Progenitor cell of endocrine pancreas (in vitro differentiated cells): ENCODE measurements around the gene ZNF101. TPM values are rescaled to one million over a fixed set of nuclear protein-coding genes. Genes with fewer than 3 reads are reported as not detected.

ENCODE experiments used
- DNase-seq: peaks from one replicate; pipeline ENCODE4 v3.0.0; 2021; ENCODE audit warnings: low spot score; ENCODE audit not compliant: unreplicated experiment
- H3K27ac Mint-ChIP-seq: 2 replicates; pipeline ENCODE4 v1.8.0; 2021; ENCODE audit warnings: mild to moderate bottlenecking, moderate library complexity, mixed read lengths
- H3K27me3 Mint-ChIP-seq: 2 replicates; pipeline ENCODE4 v1.8.0; 2021; ENCODE audit warnings: mixed read lengths
- H3K36me3 Mint-ChIP-seq: 2 replicates; pipeline ENCODE4 v1.8.0; 2022; ENCODE audit warnings: mixed read lengths; ENCODE audit not compliant: insufficient read depth
- H3K4me1 Mint-ChIP-seq: 2 replicates; pipeline ENCODE4 v1.8.0; 2021; ENCODE audit warnings: low read depth, mixed read lengths
- H3K4me3 Mint-ChIP-seq: 2 replicates; pipeline ENCODE4 v1.8.0; 2021; ENCODE audit warnings: low read depth, mild to moderate bottlenecking, moderate library complexity, mixed read lengths
- H3K9me3 Mint-ChIP-seq: 2 replicates; pipeline ENCODE4 v1.8.0; 2021; ENCODE audit warnings: low read depth, mixed read lengths
- total RNA-seq: library from RNA; stranded (reverse); gene quantifications from 2 replicates; pipeline ENCODE4 v1.2.1, GENCODE V29; 2021
- TF ChIP-seq, protein P1 (sequence below): fragments of 200-600 bp; sonication (generic); IDR thresholded peaks from one replicate; pipeline ENCODE4 v1.5.0; 2021; ENCODE audit warnings: antibody characterized with exemption, mild to moderate bottlenecking; ENCODE audit not compliant: unreplicated experiment

ZNF101 gene
- total RNA-seq, 1 donor from 2014 or later, result 15.3 TPM

DNA sequence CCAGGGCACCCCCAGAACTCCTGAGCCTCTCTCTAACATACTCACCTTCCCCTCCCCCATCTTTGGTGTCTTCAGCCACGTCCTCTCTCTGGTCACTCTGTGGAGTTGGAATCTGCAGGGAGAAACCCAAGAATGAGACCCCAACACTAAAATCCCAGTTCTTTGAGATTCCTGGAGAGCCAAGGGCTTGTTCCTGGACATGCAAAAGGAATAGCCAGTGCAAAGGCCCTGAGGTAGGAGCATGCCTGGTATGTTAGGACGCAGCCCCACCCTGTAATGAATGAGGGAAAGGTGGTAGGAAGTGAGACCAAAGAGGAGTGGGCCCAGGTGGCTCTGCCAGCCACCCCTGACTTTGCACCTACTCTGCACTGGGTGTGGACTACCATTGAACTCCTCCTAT, 38.2 kb upstream of the ZNF101 start:
- H3K36me3 Mint-ChIP-seq, result peaks cover 23% of the 10 kb centered on the region
- H3K27me3 Mint-ChIP-seq, result no peaks in the 10 kb centered on the region
- no peaks in the 10 kb centered on the region for H3K9me3 Mint-ChIP-seq
- TF ChIP-seq, protein P1, sequence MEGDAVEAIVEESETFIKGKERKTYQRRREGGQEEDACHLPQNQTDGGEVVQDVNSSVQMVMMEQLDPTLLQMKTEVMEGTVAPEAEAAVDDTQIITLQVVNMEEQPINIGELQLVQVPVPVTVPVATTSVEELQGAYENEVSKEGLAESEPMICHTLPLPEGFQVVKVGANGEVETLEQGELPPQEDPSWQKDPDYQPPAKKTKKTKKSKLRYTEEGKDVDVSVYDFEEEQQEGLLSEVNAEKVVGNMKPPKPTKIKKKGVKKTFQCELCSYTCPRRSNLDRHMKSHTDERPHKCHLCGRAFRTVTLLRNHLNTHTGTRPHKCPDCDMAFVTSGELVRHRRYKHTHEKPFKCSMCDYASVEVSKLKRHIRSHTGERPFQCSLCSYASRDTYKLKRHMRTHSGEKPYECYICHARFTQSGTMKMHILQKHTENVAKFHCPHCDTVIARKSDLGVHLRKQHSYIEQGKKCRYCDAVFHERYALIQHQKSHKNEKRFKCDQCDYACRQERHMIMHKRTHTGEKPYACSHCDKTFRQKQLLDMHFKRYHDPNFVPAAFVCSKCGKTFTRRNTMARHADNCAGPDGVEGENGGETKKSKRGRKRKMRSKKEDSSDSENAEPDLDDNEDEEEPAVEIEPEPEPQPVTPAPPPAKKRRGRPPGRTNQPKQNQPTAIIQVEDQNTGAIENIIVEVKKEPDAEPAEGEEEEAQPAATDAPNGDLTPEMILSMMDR, result no peak
- H3K4me3 Mint-ChIP-seq, result no peak overlapping the region
- H3K27ac Mint-ChIP-seq, result no peak overlapping the region
- H3K4me1 Mint-ChIP-seq, result peaks cover 17% of the 10 kb centered on the region
- no peak for DNase-seq

DNA sequence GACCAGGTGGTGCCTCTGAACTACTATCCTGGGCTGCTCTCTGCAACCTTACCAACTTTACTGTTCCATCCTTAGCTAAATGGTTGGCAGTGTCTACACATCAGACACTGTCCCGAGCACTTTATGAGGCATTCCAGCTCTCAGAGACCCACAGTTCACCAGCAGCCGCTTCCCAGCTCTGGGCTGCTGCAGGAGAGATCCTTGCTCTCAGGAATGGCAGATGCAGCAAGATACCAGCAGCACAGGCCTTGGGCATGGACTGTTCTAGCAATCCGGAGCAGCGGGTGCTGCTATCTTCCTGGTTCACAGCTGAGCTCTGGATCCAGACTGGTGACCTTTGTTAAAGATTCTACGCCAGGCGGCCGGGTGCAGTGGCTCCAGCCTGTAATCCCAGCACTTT, 37.3 kb upstream of the ZNF101 start:
- Mint-ChIP-seq H3K27me3 (no peaks in the 10 kb centered on the region), H3K4me1 (peaks cover 13% of the 10 kb centered on the region), H3K36me3 (peaks cover 23% of the 10 kb centered on the region), H3K27ac (no peak overlapping the region), H3K9me3 (no peaks in the 10 kb centered on the region), H3K4me3 (no peak overlapping the region)
- DNase-seq, result no peak
- TF ChIP-seq, protein P1, result no peak

DNA sequence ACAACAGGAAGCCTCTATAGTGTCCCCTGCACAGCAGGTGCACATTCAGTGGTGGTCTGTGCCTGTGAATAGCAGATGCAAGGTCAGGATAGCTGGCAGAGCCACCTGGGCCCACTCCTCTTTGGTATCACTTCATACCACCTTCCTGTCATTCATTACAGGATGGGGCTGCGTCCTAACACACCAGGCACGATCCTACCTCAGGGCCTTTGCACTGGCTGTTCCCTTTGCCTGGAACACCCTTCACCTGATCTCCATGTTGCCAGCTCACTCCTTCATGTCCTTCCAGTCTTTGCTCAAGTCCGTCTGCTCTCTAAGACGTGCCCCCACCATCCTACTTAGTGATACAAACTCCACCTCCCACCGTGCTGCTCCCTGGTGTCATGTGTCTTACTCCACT, 36.0 kb upstream of the ZNF101 start:
- H3K4me3 Mint-ChIP-seq, result no peak overlapping the region
- no peak overlapping the region for H3K27ac Mint-ChIP-seq

DNA sequence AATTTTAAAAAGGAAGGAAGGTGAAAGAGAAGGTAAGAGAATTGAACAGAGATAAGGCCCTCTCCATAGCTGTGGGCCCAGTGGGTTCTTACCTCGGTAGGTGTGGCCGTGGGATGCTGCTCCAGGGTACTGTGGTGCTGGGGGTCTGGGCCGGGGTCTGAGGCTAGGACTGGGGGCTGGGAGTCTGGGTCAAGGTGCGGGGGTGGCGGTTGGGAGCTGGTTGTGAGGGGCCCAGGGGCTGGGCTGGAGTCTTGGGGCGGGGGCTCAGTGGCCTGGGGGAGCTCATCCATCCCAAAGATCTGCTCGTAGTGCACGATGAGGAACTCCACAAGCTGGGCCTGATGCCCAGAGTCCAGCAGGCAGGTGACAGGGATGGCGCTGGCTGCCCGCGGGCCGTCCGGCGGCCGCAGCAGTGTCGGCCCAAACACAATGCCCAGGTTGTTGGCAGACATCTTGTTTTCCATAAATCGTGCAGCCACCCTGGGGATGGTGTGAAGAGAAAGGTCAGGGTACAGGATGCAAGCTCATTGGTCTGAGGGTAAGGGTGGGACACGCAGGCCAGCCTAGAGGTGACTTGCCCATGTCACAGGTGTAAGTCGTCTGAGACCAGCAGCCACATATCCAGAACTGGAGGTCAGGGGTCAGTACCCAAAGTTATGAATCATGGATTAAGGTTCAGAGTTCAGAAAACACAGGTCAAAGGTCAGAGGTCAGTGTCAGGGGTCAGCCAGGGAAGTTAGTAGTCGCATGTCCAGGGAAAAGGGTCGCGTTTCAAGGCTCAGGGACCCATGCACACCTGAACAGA, 34.7 kb upstream of the ZNF101 start:
- Mint-ChIP-seq H3K36me3 (peaks cover 20% of the 10 kb centered on the region), H3K4me1 (peaks cover under 1% of the 10 kb centered on the region), H3K4me3 (no peak overlapping the region), H3K9me3 (no peaks in the 10 kb centered on the region), H3K27me3 (no peaks in the 10 kb centered on the region), H3K27ac (no peak overlapping the region)
- TF ChIP-seq, protein P1, result no peak
- DNase-seq, result no peak

More for the DNA sequence above, 36.0 kb upstream of the ZNF101 start:
- DNase-seq, result no peak
- Mint-ChIP-seq H3K27me3 (no peaks in the 10 kb centered on the region), H3K36me3 (peaks cover 21% of the 10 kb centered on the region), H3K4me1 (peaks cover 3% of the 10 kb centered on the region), H3K9me3 (no peaks in the 10 kb centered on the region)
- TF ChIP-seq, protein P1, result no peak

DNA sequence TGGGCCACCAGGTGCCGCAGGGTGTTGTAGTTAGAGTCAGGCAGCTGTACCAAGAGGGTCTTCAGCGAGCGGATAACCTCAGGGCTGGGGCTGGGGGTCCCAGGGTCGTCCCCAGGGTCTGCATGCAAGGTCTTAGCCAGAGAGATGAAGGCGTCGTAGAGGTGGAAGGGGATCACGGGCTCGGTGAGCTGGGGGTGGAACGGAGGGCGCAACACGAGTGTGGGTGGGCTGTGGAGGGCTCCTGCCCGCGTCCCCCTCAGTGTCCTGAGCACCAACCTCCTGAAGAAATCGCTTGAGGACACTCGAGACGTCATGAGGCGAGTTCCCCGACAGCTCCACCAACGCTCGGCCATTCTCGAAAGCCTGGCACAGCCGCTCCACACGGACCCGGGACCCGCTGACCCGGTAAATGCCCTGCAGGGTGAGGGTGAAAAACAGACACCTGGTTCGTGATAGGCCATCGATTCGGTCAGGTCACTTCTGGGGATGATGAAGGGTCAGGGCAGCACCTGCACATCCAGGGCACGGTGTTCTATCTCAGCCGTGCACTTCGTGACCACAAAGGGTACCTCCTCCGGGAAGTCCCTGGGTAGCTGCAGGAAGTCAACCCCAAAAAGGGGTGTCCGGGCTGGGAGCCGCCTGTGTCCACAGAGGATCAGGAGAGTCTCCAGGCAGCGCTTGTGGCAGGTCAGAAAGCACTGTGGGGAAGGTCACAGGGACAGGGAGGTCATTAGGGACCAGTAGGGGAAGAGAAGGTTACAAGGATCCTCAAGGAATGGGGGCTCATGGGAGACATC, 33.9 kb upstream of the ZNF101 start:
- no peak overlapping the region for H3K27ac Mint-ChIP-seq
- peaks cover 19% of the 10 kb centered on the region for H3K36me3 Mint-ChIP-seq
- no peak for DNase-seq
- H3K27me3 Mint-ChIP-seq, result no peaks in the 10 kb centered on the region
- no peaks in the 10 kb centered on the region for H3K9me3 Mint-ChIP-seq
- TF ChIP-seq, protein P1, result no peak
- H3K4me3 Mint-ChIP-seq, result no peak overlapping the region
- no peaks in the 10 kb centered on the region for H3K4me1 Mint-ChIP-seq
